ENCODE measurements around the gene VSNL1.
A peak's percentile ranks its signal among the peaks of the same experiment; 100 is the strongest.

Gene VSNL1

DNA sequence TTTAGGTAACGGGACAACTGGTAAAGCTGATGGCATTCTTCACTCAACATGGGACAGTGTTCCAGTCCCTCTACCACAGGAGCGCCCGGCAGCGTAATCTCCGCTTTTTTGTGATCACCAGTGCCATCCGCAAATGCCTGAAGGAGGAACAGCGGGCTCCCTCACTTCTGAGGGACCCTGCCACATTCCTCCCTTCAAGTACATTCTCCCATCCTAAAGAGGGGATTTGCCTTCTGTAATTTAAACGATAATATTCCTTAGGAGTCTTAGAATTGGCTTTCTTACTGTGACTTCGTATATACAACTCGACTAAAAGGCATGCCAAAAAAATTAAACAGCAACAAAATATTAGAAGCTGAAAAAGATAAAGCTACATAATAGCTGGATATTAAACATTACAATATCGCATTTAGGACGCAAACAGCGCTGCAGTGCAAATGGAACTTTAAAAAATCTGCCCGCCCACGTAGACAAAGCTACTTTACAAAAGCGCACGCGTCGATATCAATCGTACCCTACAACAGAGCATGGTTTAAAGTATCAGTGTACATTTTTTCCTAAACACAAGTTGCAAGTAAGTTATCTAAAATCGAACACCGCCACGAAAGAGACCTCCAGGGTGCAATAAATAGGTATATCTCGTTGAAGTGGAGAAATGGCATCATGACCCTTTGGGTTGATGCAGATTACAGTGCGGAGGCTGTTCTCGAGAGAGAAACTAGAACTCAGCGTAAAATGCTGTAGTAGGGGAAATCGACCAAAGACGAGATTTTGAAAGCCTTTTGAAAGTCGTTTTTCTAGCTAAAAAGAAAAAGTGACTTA is 2.3 kb upstream of the VSNL1 start:
- H3K27ac Mint-ChIP-seq: no peak overlapping the region
- peaks cover 61% of the 10 kb centered on the region for H3K27me3 Mint-ChIP-seq (ENCODE audit: low read depth)
- no peak overlapping the region for H3K4me3 Mint-ChIP-seq
- H3K4me1 Mint-ChIP-seq (ENCODE audit: low read depth): no peaks in the 10 kb centered on the region
- peaks cover 4% of the 10 kb centered on the region for H3K9me3 Mint-ChIP-seq
- no peaks in the 10 kb centered on the region for H3K36me3 Mint-ChIP-seq (ENCODE audit: low read depth)

DNA sequence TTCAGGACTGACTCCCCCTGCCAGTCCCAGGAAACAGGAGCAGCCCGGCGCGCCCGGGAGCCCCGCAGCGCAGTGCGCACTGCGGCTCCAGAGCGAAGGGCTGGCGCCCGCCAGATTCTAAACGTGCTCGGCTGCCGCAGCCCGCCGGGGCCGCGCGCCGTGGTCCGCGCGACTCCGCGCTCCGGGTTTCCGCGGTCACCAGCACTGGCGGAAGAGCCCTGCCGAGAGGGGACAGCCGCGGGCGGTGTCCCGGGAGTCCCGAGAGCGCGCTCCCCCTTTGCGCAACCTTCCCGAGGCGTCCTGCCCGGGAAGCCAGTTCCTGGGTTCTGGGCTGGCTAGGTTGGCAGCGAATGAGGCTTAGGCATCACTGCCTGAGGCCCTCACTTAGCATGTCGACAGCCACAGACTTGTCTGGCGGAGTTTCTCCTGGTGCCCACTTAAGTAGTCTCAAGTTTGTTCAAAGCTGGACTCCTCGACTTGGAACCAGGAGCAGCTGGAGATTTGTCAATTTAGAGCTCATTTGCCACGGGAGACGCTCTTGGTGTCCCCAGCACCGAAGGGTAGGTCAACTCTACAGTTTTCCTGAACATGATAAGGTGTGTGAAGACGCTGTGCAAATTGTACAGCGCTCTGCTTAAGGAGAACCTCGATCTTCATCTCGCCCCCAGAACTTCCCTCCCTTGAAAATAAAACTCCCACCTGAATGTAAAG is 1.5 kb upstream of the VSNL1 start:
- peaks cover 4% of the 10 kb centered on the region for H3K9me3 Mint-ChIP-seq
- no peak overlapping the region for H3K4me3 Mint-ChIP-seq
- H3K4me1 Mint-ChIP-seq (ENCODE audit: low read depth): no peaks in the 10 kb centered on the region
- H3K27ac Mint-ChIP-seq: no peak overlapping the region
- H3K27me3 Mint-ChIP-seq (ENCODE audit: low read depth): peaks cover 67% of the 10 kb centered on the region
- no peaks in the 10 kb centered on the region for H3K36me3 Mint-ChIP-seq (ENCODE audit: low read depth)

DNA sequence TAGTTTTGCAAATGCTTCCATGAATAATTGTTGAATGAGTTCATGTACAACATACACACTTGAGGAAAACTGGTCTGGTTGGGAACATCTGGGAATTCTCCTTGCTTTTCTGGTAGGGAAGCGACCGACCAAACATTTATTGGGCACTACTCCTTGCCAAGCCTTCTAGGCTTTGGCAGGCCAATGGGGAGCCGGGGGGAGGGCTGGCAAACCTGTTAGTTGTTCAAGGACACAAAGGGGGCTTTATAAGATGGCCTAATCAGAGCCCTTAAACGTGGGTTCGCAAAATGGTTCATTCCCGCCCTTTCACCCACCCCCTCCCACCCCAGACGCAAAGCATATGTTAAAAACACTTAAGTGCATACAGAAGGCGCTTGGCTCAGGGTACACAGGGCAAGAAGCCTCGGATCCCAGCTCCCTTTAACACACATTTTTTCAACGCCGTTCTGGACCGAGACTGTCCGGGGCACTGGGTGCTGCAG is 844 bp upstream of the VSNL1 start:
- Mint-ChIP-seq H3K4me3 (no peak overlapping the region), H3K9me3 (peaks cover 4% of the 10 kb centered on the region), H3K27ac (no peak overlapping the region), H3K27me3 (ENCODE audit: low read depth) (peaks cover 71% of the 10 kb centered on the region), H3K4me1 (ENCODE audit: low read depth) (no peaks in the 10 kb centered on the region), H3K36me3 (ENCODE audit: low read depth) (no peaks in the 10 kb centered on the region)

DNA sequence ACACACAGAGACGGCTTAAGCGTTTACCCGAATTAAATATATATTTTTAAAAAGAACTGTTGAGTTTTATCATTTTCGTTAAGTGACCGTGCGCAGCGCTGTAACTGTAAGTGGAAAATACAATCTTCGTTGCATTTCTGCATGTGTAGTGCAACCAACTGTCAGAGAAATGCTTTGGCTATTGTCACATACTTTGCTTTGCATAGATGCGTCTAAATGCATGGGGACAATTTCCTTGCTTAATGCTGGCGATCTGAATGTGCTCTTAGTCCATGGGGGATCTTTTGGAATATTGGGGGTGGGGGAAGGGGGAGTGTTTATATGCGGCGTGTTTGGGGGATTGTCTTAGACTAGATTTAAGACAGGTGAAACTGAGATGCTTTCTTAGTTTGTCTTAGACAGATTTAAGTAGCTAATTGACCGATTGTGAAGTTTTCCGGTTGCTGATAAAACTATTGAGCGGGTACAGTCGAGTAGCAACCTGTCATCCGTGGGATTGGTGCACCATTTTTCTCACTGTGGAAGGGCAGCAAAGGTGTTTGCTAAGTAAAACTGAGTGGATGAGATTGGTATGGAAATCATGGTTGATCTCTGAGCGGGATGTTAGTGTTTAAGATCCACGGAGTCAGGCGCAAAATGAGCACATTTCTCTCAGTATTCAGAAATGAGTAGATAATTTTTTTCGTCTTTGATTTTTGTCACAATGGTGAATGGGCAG is 476 bp downstream of the VSNL1 start:
- Mint-ChIP-seq H3K27me3 (ENCODE audit: low read depth) (peaks cover 65% of the 10 kb centered on the region), H3K4me3 (no peak overlapping the region), H3K36me3 (ENCODE audit: low read depth) (no peaks in the 10 kb centered on the region), H3K9me3 (peaks cover 4% of the 10 kb centered on the region), H3K27ac (peak overlapping the region; percentile 56), H3K4me1 (ENCODE audit: low read depth) (no peaks in the 10 kb centered on the region)

DNA sequence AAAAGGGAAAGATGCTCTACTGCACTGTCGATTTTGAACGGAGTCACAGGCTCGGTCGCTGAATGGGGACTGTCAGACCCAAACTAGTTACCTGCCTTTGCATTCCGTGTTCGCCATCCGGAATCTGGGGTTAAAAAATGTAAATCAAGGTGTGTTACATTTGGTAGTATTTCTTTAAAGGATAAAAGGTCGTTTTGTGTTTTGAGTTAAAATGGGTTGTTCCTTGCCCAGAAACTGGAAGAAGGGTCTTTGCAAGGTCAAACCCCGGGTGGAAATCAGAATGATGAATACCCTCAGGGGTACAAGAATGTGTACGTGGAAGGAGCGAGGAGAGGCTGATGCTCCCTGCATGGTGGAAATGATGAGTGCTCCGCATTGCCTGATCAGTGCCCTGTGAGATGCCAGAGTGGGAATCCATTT is 1.0 kb downstream of the VSNL1 start:
- H3K9me3 Mint-ChIP-seq: peaks cover 4% of the 10 kb centered on the region
- no peak overlapping the region for H3K4me3 Mint-ChIP-seq
- no peaks in the 10 kb centered on the region for H3K4me1 Mint-ChIP-seq (ENCODE audit: low read depth)
- H3K27ac Mint-ChIP-seq: no peak overlapping the region
- H3K36me3 Mint-ChIP-seq (ENCODE audit: low read depth): no peaks in the 10 kb centered on the region
- H3K27me3 Mint-ChIP-seq (ENCODE audit: low read depth): peaks cover 63% of the 10 kb centered on the region

DNA sequence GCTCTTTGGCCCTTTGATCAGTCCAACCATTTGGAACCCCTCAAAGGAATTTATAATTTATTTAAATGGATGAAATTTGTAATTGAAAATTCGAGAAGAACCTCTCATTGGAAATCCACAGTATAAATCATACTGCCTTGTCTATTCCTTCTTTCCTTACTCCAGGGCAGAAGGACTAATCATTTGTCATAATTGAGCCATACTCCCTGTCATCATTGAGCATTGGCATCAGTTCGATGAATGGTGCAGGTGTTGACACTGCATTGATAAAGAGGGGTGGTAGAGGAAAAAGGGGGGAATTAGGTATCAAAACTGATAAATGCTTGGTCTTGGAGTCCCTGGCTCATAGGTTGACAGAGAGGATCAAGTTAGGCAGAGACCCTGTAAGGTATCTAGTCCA is 2.0 kb downstream of the VSNL1 start:
- Mint-ChIP-seq H3K4me1 (ENCODE audit: low read depth) (no peaks in the 10 kb centered on the region), H3K9me3 (peaks cover 4% of the 10 kb centered on the region), H3K36me3 (ENCODE audit: low read depth) (no peaks in the 10 kb centered on the region), H3K4me3 (no peak overlapping the region), H3K27ac (no peak overlapping the region), H3K27me3 (ENCODE audit: low read depth) (peaks cover 59% of the 10 kb centered on the region)

DNA sequence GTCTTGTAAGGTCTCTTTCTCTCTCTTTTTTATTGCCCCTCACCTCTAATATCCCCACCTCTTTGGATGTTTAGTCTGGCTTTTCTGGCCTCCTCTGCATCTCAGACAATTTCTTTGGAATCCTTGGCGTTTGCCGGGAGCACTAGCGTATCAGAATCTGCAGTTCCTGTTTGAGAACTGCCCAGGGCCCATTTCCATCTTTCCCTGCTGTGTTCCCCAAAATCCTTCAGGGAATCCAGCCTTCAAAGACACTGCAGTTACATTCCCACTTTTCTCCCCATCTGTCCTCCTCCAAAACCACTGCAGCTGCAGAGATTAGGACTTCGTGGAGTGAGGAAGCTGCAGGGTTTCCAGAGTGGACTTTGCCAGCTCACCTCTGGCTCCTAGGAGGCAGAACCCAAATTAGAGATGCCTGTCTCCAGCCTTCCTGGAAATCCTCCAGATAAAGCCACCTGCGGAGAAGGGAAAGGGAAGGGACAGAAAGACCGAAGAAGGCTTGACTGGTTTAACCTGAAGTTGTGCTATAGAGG is 2.7 kb downstream of the VSNL1 start:
- Mint-ChIP-seq H3K4me1 (ENCODE audit: low read depth) (no peaks in the 10 kb centered on the region), H3K27me3 (ENCODE audit: low read depth) (peaks cover 53% of the 10 kb centered on the region), H3K27ac (no peak overlapping the region), H3K36me3 (ENCODE audit: low read depth) (no peaks in the 10 kb centered on the region), H3K9me3 (peaks cover 4% of the 10 kb centered on the region), H3K4me3 (no peak overlapping the region)

DNA sequence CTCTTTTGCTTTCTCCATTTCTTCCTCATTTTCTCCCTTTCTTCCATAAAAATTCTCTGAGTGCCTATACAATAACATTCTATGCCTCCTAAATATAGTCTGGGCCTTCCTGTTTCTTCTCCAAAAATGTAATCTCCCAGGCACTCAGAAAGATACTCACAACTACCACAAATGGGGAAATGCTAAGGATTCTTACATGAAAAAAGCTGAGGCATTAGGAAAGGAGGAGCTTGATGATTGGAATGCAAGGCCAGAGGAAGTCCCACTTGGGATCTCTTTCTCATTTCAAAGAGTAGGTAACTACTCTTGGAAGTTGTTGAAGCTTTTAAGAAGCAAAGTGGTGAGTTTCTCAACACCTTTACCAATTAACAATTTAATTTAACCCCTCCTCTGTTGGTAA is 3.4 kb downstream of the VSNL1 start:
- Mint-ChIP-seq H3K4me3 (no peak overlapping the region), H3K9me3 (peaks cover 4% of the 10 kb centered on the region), H3K36me3 (ENCODE audit: low read depth) (no peaks in the 10 kb centered on the region), H3K27ac (no peak overlapping the region), H3K4me1 (ENCODE audit: low read depth) (no peaks in the 10 kb centered on the region), H3K27me3 (ENCODE audit: low read depth) (peaks cover 48% of the 10 kb centered on the region)

DNA sequence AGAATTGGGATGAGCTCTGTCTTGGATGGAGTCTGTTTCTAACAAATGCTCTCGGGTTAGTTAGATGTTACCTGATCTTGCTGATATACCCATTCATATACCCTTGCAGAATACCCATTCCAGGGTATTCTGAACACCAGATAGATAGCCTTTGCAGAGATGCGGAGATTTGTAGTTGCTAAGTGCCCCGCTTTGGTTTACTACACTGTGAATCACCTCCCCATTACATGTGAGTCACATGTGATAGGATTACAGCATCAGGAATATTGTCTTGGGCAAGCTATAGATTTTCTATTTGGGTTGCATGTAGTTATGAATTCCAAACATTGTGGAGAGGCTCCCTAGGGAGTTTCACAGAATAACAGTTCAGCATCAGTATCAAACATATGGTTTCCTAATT is 3.8 kb downstream of the VSNL1 start:
- peaks cover 45% of the 10 kb centered on the region for H3K27me3 Mint-ChIP-seq (ENCODE audit: low read depth)
- no peak overlapping the region for H3K27ac Mint-ChIP-seq
- H3K4me1 Mint-ChIP-seq (ENCODE audit: low read depth): no peaks in the 10 kb centered on the region
- H3K9me3 Mint-ChIP-seq: peaks cover 4% of the 10 kb centered on the region
- no peaks in the 10 kb centered on the region for H3K36me3 Mint-ChIP-seq (ENCODE audit: low read depth)
- no peak overlapping the region for H3K4me3 Mint-ChIP-seq

DNA sequence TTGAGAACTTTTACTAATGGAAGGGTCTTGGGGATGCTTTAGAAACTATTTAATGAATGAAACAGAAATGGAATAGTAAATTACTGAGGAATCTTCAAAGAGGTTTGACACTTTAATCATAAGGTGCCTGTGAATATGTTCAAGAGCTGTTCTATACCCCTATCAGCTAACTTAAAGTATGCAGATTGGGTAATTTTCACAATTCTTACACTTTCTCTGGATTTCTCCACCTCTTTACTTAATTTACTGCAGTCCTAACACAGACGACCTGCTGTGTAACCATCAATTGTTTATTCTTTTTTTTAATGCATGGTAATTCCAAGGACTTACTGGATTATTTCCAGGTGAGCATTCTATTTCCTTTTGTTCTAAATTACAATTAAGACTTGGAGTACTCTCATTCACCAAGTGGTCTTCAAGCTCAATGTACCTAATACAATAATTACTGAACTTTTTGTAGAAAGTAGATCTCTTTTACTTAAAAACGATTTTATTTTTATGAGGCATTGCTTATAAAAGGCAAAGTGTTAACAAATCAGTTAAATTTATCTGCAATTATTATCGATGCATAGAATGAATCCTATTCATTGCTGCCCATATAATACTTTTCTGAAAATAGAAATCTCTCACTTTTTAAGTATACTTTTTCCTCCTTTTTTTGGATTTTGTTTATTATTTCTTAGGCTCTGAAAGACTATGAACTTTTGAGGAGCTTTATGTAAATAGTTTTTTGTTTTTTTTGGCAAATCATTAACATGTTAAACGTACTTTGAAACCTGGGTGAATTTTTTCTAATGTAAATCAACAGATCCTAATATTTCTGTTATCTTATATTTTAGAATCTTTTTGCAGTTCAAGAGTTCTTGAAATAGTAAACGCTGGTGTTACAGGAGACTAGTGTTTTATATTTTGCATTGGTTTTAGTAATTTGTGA is 5.5 kb downstream of the VSNL1 start:
- H3K4me3 Mint-ChIP-seq: no peak overlapping the region
- peaks cover 4% of the 10 kb centered on the region for H3K9me3 Mint-ChIP-seq
- H3K4me1 Mint-ChIP-seq (ENCODE audit: low read depth): no peaks in the 10 kb centered on the region
- peaks cover 28% of the 10 kb centered on the region for H3K27me3 Mint-ChIP-seq (ENCODE audit: low read depth)
- H3K27ac Mint-ChIP-seq: no peak overlapping the region
- no peaks in the 10 kb centered on the region for H3K36me3 Mint-ChIP-seq (ENCODE audit: low read depth)

DNA sequence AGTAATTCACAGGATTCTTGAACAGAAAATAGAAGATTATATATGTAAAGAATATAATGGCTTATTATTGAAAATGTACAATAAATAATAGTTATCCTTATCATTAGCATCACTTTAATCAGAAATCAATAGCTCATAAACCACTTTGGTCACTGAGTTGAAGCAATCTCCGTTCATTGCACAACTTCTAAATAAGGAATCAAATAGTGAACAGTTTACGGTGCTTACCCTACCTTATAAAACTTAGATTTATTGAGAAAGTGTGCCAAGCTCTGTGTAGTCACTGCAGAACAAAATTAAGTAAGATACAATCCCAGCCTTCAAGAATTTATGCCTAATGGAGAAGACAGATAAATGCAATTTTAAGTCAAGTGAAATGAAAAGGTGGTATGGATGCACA is 6.7 kb downstream of the VSNL1 start:
- Mint-ChIP-seq H3K4me3 (no peak overlapping the region), H3K27me3 (ENCODE audit: low read depth) (peaks cover 19% of the 10 kb centered on the region), H3K9me3 (no peaks in the 10 kb centered on the region), H3K4me1 (ENCODE audit: low read depth) (no peaks in the 10 kb centered on the region), H3K27ac (no peak overlapping the region), H3K36me3 (ENCODE audit: low read depth) (no peaks in the 10 kb centered on the region)

DNA sequence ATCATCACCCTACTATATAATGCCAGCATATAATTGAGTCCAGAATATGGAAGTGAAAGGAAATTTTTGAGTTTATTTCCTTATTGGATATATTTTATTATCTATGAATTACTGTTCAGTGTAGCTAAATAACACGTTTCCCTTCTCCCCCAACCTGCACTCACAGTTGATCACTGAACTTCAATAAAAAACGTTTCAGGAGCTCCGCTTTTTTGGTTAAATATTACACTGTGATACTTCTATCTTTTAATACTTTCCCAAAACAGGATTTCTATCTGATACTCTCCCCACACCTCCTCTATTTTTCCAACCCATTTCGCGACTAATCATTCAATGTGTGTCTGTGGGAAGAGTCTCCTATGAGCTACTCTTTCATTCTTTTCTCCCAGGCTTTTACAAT is 7.2 kb downstream of the VSNL1 start:
- Mint-ChIP-seq H3K27me3 (ENCODE audit: low read depth) (peaks cover 15% of the 10 kb centered on the region), H3K36me3 (ENCODE audit: low read depth) (no peaks in the 10 kb centered on the region), H3K4me3 (no peak overlapping the region), H3K27ac (no peak overlapping the region), H3K4me1 (ENCODE audit: low read depth) (no peaks in the 10 kb centered on the region), H3K9me3 (no peaks in the 10 kb centered on the region)

DNA sequence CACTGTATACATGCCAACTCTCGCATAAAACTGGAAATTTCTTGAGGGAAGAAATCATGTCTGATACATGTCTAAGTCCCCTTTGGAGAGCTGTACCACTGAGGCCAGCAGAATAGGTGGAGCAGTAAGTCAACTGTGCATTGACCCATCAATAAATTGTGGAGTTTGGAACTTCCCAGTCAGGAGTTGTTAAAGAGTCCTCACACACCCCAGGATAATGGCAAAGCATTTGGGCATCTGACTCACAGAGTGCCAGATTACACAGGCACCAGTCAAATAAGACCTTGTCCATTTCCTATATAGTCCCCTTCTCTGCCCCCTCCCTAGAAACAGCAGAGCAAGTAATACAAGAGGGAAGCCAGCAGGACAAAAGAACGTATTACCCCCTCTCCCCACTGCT is 10.4 kb downstream of the VSNL1 start:
- no peak overlapping the region for H3K4me3 Mint-ChIP-seq
- no peaks in the 10 kb centered on the region for H3K27me3 Mint-ChIP-seq (ENCODE audit: low read depth)
- no peaks in the 10 kb centered on the region for H3K9me3 Mint-ChIP-seq
- no peaks in the 10 kb centered on the region for H3K36me3 Mint-ChIP-seq (ENCODE audit: low read depth)
- no peaks in the 10 kb centered on the region for H3K4me1 Mint-ChIP-seq (ENCODE audit: low read depth)
- no peak overlapping the region for H3K27ac Mint-ChIP-seq

DNA sequence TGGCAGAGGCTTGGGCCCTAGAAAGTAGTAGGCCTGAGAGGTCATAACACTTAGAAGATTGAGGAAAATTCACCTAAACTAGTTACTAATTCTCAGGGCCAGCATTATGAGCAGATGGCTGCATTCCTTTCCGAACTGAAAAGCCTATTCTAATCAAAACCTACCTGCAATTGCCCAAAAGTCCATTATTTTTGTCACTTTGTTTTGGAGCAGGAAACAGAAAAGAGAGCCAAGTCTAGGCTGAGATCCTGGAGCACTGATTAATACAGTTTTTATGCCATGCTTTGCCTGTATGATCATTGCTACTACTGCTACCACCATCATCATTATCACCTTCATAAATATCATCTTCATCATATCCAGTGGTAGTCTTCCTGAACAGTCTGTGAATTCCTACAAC is 14.7 kb downstream of the VSNL1 start:
- Mint-ChIP-seq H3K9me3 (no peaks in the 10 kb centered on the region), H3K27ac (no peak overlapping the region), H3K36me3 (ENCODE audit: low read depth) (no peaks in the 10 kb centered on the region), H3K4me1 (ENCODE audit: low read depth) (no peaks in the 10 kb centered on the region), H3K27me3 (ENCODE audit: low read depth) (peaks cover 3% of the 10 kb centered on the region), H3K4me3 (no peak overlapping the region)

All from T-helper 1 cell treated with Interleukin-12 subunit alpha and Interleukin-12 subunit beta and Interleukin-4 antibody, amounts not matched to agents 30 μg/mL and 1 μg/mL, for 36 hours (primary cell).